Liver (tissue), 9 donors: ENCODE results near the gene UBE2D3. TPM values are rescaled to one million over a fixed set of nuclear protein-coding genes. Genes with fewer than 3 reads are reported as not detected.

Source experiments
- DNase-seq: peaks from one replicate; pipeline ENCODE4 v3.0.0-alpha.2; 2017; ENCODE audit warnings: low spot score
- H3K27ac ChIP-seq, 2 donors: one replicate each; pipeline ENCODE4 v1.7.0; 2013; ENCODE audit warnings: inconsistent platforms in 2 of 2, low read length in 2 of 2, control low read depth in 1 of 2, low read depth in 1 of 2, mild to moderate bottlenecking in 1 of 2
- H3K27me3 ChIP-seq, 4 donors: one replicate each; pipeline versions ENCODE4 v1.6.1 to v1.7.0; 2013; ENCODE audit warnings: low read length in 3 of 4, inconsistent platforms in 1 of 4, mild to moderate bottlenecking in 1 of 4, moderate library complexity in 1 of 4; ENCODE audit not compliant: control insufficient read depth in 4 of 4, insufficient read depth in 4 of 4
- H3K36me3 ChIP-seq, 4 donors: one replicate each; pipeline versions ENCODE4 v1.6.1 to v1.7.0; 2013; ENCODE audit warnings: low read length in 3 of 4, mild to moderate bottlenecking in 3 of 4, low read depth in 1 of 4, moderate library complexity in 1 of 4; ENCODE audit not compliant: control insufficient read depth in 4 of 4, insufficient read depth in 3 of 4
- H3K4me1 ChIP-seq, 4 donors: one replicate each; pipeline versions ENCODE4 v1.6.1 to v1.7.0; 2013; ENCODE audit warnings: low read length in 3 of 4, mild to moderate bottlenecking in 3 of 4, moderate library complexity in 1 of 4; ENCODE audit not compliant: control insufficient read depth in 4 of 4, insufficient read depth in 4 of 4
- H3K4me3 ChIP-seq, 3 donors: one replicate each; pipeline versions ENCODE4 v1.6.1 to v1.7.0; 2013; ENCODE audit warnings: low read length in 3 of 3, control low read depth in 1 of 3, low read depth in 1 of 3, mild to moderate bottlenecking in 1 of 3
- H3K9ac ChIP-seq, 2 donors: one replicate each; pipeline ENCODE4 v1.7.0; 2013; ENCODE audit warnings: low read length in 2 of 2, mild to moderate bottlenecking in 2 of 2, moderate library complexity in 2 of 2, control low read depth in 1 of 2, low read depth in 1 of 2
- H3K9me3 ChIP-seq, 4 donors: one replicate each; pipeline versions ENCODE4 v1.6.1 to v1.7.0; 2013; ENCODE audit warnings: low read length in 3 of 4; ENCODE audit not compliant: control insufficient read depth in 4 of 4
- FOXA1 ChIP-seq: IDR thresholded peaks from 2 replicates; pipeline ENCODE4 v1.6.1; 2016; ENCODE audit warnings: antibody characterized with exemption
- GABPA ChIP-seq, 2 donors: IDR thresholded peaks in 1 of 2; conservative IDR thresholded peaks in 1 of 2; 2 replicates each; pipeline ENCODE4 v1.6.1; 2016; ENCODE audit warnings: antibody characterized with exemption in 2 of 2, mild to moderate bottlenecking in 1 of 2, moderate library complexity in 1 of 2
- HNF4A ChIP-seq, 2 donors: conservative IDR thresholded peaks; 2 replicates each; pipeline ENCODE4 v1.6.1; 2016; ENCODE audit warnings: antibody characterized with exemption in 2 of 2, mild to moderate bottlenecking in 2 of 2
- HNF4G ChIP-seq: IDR thresholded peaks from 2 replicates; pipeline ENCODE4 v1.6.1; 2016; ENCODE audit warnings: antibody characterized with exemption
- JUND ChIP-seq, 2 donors: IDR thresholded peaks; 2 replicates each; pipeline ENCODE4 v1.6.1; 2016; ENCODE audit warnings: antibody characterized with exemption in 2 of 2
- NR2F2 ChIP-seq: IDR thresholded peaks from 2 replicates; pipeline ENCODE4 v1.6.1; 2016; ENCODE audit warnings: antibody characterized with exemption
- RAD21 ChIP-seq, 2 donors: IDR thresholded peaks; 2 replicates each; pipeline ENCODE4 v1.6.1; 2016; ENCODE audit warnings: antibody characterized with exemption in 2 of 2, mild to moderate bottlenecking in 2 of 2
- RXRA ChIP-seq, 2 donors: IDR thresholded peaks; 2 replicates each; pipeline ENCODE4 v1.6.1; 2017 to 2018; ENCODE audit warnings: antibody characterized with exemption in 2 of 2, mild to moderate bottlenecking in 1 of 2
- SP1 ChIP-seq: IDR thresholded peaks from 2 replicates; pipeline ENCODE4 v1.6.1; 2018; ENCODE audit warnings: antibody characterized with exemption, mild to moderate bottlenecking
- YY1 ChIP-seq: IDR thresholded peaks from 2 replicates; pipeline ENCODE4 v1.6.1; 2016; ENCODE audit warnings: antibody characterized with exemption, mild to moderate bottlenecking
- WGBS: extraction: QIAGEN DNeasy Blood & Tissue Kit; methylation state at CpG from one replicate; pipeline ENCODE4 v1.1.7; 2013; 5-methylcytosine and 5-hydroxymethylcytosine counted together
- polyA plus RNA-seq, 2 donors: library from polyadenylated mRNA; stranded (reverse) in 1 of 2; unstranded in 1 of 2; fragments of 200-250 nt in 1 of 2; fragments of >200 nt in 1 of 2; fragmentation: Nextera tagmentation in 1 of 2; extraction: Ambion mirVana in 1 of 2; gene quantifications; one replicate each; pipeline versions ENCODE4 v1.2.1 to v1.2.3, GENCODE V29; 2013 to 2015
- total RNA-seq, 2 donors: library from RNA; depleted of rRNA; stranded (reverse); fragments of >200 nt; gene quantifications; one replicate each; pipeline ENCODE4 v1.2.3, GENCODE V29; 2014
- TF ChIP-seq, protein P1 (sequence below): IDR thresholded peaks from 2 replicates; pipeline ENCODE4 v1.6.1; 2016; ENCODE audit warnings: antibody characterized with exemption, mild to moderate bottlenecking
- TF ChIP-seq, protein P2 (sequence below): IDR thresholded peaks from 2 replicates; pipeline ENCODE4 v1.6.1; 2016; ENCODE audit warnings: antibody characterized with exemption
- donor health status: healthy.
- donor health status: healthy.
- donor health status: healthy.
- donor health status: healthy.
- donor health status: healthy.

Gene UBE2D3
- total and polyA plus RNA-seq, 4 donors = 133 to 231 (median 150) TPM

GRCh38 chr4:102759831-102760644, 67.3 kb downstream of the UBE2D3 start:
- TF ChIP-seq SP1 = no peak
- TF ChIP-seq, protein P1, sequence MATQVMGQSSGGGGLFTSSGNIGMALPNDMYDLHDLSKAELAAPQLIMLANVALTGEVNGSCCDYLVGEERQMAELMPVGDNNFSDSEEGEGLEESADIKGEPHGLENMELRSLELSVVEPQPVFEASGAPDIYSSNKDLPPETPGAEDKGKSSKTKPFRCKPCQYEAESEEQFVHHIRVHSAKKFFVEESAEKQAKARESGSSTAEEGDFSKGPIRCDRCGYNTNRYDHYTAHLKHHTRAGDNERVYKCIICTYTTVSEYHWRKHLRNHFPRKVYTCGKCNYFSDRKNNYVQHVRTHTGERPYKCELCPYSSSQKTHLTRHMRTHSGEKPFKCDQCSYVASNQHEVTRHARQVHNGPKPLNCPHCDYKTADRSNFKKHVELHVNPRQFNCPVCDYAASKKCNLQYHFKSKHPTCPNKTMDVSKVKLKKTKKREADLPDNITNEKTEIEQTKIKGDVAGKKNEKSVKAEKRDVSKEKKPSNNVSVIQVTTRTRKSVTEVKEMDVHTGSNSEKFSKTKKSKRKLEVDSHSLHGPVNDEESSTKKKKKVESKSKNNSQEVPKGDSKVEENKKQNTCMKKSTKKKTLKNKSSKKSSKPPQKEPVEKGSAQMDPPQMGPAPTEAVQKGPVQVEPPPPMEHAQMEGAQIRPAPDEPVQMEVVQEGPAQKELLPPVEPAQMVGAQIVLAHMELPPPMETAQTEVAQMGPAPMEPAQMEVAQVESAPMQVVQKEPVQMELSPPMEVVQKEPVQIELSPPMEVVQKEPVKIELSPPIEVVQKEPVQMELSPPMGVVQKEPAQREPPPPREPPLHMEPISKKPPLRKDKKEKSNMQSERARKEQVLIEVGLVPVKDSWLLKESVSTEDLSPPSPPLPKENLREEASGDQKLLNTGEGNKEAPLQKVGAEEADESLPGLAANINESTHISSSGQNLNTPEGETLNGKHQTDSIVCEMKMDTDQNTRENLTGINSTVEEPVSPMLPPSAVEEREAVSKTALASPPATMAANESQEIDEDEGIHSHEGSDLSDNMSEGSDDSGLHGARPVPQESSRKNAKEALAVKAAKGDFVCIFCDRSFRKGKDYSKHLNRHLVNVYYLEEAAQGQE = peak; percentile 7
- Histone ChIP-seq H3K36me3 (no peaks in the 10 kb centered on the region), H3K27me3 (no peaks in the 10 kb centered on the region), H3K27ac (peak overlapping the region; percentile 70 to 83), H3K4me3 (peak overlapping the region; percentile 75 to 95 (median 89)), H3K9ac (peak overlapping the region; percentile 10 to 36), H3K9me3 (no peaks in the 10 kb centered on the region), H3K4me1 (peaks cover 3 to 27% (median 10%) of the 10 kb centered on the region in 4 donors)
- WGBS = 2% methylated on average over 25 of the region's 25 CpGs
- no peak for DNase-seq

- Histone ChIP-seq H3K27ac (peak overlapping the region in 1 of 2 donors; percentile 35), H3K9me3 (no peaks in the 10 kb centered on the region), H3K27me3 (no peaks in the 10 kb centered on the region), H3K4me3 (no peak overlapping the region), H3K9ac (no peak overlapping the region), H3K4me1 (peaks cover 3 to 27% (median 10%) of the 10 kb centered on the region in 4 donors), H3K36me3 (no peaks in the 10 kb centered on the region)
- WGBS = 89% methylated on average over 11 of the region's 11 CpGs
- no peak for TF ChIP-seq SP1
- DNase-seq = no peak
Observed at GRCh38 chr4:102758241-102759160, 68.8 kb downstream of the UBE2D3 start.

GRCh38 chr4:102757681-102758080, 69.7 kb downstream of the UBE2D3 start:
- WGBS = 47% methylated on average over 1 of the region's 1 CpG
- H3K4me1 ChIP-seq = peaks cover 3 to 27% (median 10%) of the 10 kb centered on the region in 4 donors
- no peak overlapping the region for H3K4me3 ChIP-seq
- peak overlapping the region in 1 of 2 donors; percentile 35 for H3K27ac ChIP-seq
- no peak overlapping the region for H3K9ac ChIP-seq
- no peaks in the 10 kb centered on the region for H3K27me3 ChIP-seq
- no peaks in the 10 kb centered on the region for H3K36me3 ChIP-seq
- H3K9me3 ChIP-seq = no peaks in the 10 kb centered on the region
- DNase-seq = no peak
- TF ChIP-seq, protein P2, sequence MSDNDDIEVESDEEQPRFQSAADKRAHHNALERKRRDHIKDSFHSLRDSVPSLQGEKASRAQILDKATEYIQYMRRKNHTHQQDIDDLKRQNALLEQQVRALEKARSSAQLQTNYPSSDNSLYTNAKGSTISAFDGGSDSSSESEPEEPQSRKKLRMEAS = peak; percentile 43
- TF ChIP-seq NR2F2 = no peak
- peak; percentile 23 to 43 for TF ChIP-seq RAD21 (IDR thresholded peaks at IDR 0.05)
- TF ChIP-seq FOXA1 = peak; percentile 19
- TF ChIP-seq HNF4G = peak; percentile 63
- TF ChIP-seq GABPA (IDR thresholded peaks at IDR 0.05 in 1 of 2, conservative IDR thresholded peaks at IDR 0.05 in 1 of 2) = no peak
- peak; percentile 32 for TF ChIP-seq YY1
- peak; percentile 27 to 48 for TF ChIP-seq RXRA (IDR thresholded peaks at IDR 0.05)
- TF ChIP-seq SP1 = peak; percentile 64
- TF ChIP-seq, protein P1 = no peak
- peak; percentile 81 to 85 for TF ChIP-seq HNF4A (conservative IDR thresholded peaks at IDR 0.05)
- TF ChIP-seq JUND (IDR thresholded peaks at IDR 0.05) = no peak
